Hepatocyte (in vitro differentiated cells): ENCODE data around the gene POM121L2.
"Not testable (repeated sequence)": the region's sequence is repeated elsewhere in the genome, so short reads cannot be mapped to it uniquely, and the experiment has no call there.

Experiments
- EZH2 ChIP-seq: fragments of 200-600 bp; sonication (generic); IDR thresholded peaks from 2 replicates; pipeline ENCODE4 v1.6.1; 2016; ENCODE audit warnings: antibody characterized with exemption, mild to moderate bottlenecking, borderline replicate concordance
- TF ChIP-seq, protein P1 (sequence below): fragments of 200-600 bp; sonication (generic); IDR thresholded peaks from 2 replicates; pipeline ENCODE4 v1.5.1; 2016; ENCODE audit warnings: antibody characterized with exemption, mild to moderate bottlenecking; ENCODE audit not compliant: poor library complexity

DNA sequence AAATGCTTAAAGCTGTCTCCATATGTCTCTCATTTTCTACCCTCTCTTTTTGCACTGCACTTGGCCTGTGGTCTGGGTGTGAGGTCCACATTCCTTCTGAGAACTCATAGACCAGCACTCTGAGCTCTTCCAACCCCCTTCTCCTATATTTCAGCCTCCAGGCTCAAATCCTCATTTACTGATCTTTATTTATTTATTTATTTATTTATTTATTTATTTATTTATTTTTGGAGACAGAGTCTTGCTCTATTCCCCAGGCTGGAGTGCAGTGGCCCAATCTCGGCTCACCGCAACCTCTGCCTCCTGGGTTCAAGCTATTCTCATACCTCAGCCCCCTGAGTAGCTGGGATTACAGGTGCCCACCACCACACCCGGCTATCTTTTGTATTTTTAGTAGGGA lies 45.1 kb downstream of the POM121L2 start:
- TF ChIP-seq, protein P1, sequence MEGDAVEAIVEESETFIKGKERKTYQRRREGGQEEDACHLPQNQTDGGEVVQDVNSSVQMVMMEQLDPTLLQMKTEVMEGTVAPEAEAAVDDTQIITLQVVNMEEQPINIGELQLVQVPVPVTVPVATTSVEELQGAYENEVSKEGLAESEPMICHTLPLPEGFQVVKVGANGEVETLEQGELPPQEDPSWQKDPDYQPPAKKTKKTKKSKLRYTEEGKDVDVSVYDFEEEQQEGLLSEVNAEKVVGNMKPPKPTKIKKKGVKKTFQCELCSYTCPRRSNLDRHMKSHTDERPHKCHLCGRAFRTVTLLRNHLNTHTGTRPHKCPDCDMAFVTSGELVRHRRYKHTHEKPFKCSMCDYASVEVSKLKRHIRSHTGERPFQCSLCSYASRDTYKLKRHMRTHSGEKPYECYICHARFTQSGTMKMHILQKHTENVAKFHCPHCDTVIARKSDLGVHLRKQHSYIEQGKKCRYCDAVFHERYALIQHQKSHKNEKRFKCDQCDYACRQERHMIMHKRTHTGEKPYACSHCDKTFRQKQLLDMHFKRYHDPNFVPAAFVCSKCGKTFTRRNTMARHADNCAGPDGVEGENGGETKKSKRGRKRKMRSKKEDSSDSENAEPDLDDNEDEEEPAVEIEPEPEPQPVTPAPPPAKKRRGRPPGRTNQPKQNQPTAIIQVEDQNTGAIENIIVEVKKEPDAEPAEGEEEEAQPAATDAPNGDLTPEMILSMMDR: not testable (repeated sequence)
- TF ChIP-seq EZH2: not testable (repeated sequence)
